Measurements from ENCODE around the gene OGFOD2. TPM values are rescaled to one million over a fixed set of nuclear protein-coding genes. Genes with fewer than 3 reads are reported as not detected.

OGFOD2 gene
- total and polyA plus RNA-seq, 2 of the 13 experiments (the other 11 are each of a cell fraction or from before 2014, with no cell fraction given), result 13.2 to 14.6 TPM

- TF ChIP-seq ZBED4 (CRISPR knock-in tag; IDR thresholded peaks at IDR 0.05; ENCODE audit: borderline replicate concordance) (no peak), HOXA7 (CRISPR knock-in tag; IDR thresholded peaks at IDR 0.05) (no peak), CBX2 (IDR thresholded peaks at IDR 0.05; ENCODE audit: low read depth, low read length) (no peak), CBX2 (CRISPR knock-in tag; IDR thresholded peaks at IDR 0.05; ENCODE audit: low read depth) (no peak), PRDM4 (CRISPR knock-in tag; IDR thresholded peaks at IDR 0.05; ENCODE audit: borderline replicate concordance) (no peak), REL (CRISPR knock-in tag; conservative IDR thresholded peaks at IDR 0.05) (no peak), ZMAT5 (CRISPR knock-in tag; IDR thresholded peaks at IDR 0.05; ENCODE audit: borderline replicate concordance, low read depth) (no peak), CENPBD1 (CRISPR knock-in tag; IDR thresholded peaks at IDR 0.05; ENCODE audit: borderline replicate concordance, low read depth) (no peak), PHF21A (CRISPR knock-in tag; IDR thresholded peaks at IDR 0.05) (no peak), SP1 (IDR thresholded peaks at IDR 0.05) (no peak), SP1 (CRISPR knock-in tag; IDR thresholded peaks at IDR 0.05) (no peak), MZF1 (CRISPR knock-in tag; IDR thresholded peaks at IDR 0.05; ENCODE audit: borderline replicate concordance) (no peak), SOX13 (IDR thresholded peaks at IDR 0.05) (no peak), SOX13 (CRISPR knock-in tag; conservative IDR thresholded peaks at IDR 0.05 in 1 of 2, IDR thresholded peaks at IDR 0.05 in 1 of 2) (no peak), IKZF4 (CRISPR knock-in tag; IDR thresholded peaks at IDR 0.05; ENCODE audit: borderline replicate concordance, low read depth, not compliant biosample characterization) (no peak), MYC (CRISPR knock-in tag; IDR thresholded peaks at IDR 0.05; ENCODE audit: borderline replicate concordance) (no peak), ZNF451 (CRISPR knock-in tag; IDR thresholded peaks at IDR 0.05) (no peak), ATF1 (CRISPR knock-in tag; IDR thresholded peaks at IDR 0.05) (no peak), PHF5A (CRISPR knock-in tag; IDR thresholded peaks at IDR 0.05; ENCODE audit: low read depth, unreplicated experiment) (no peak), DPF2 (CRISPR knock-in tag; IDR thresholded peaks at IDR 0.05; ENCODE audit: borderline replicate concordance, low read depth) (no peak), HIVEP1 (CRISPR knock-in tag; IDR thresholded peaks at IDR 0.05) (no peak)
Measured at GRCh38 chr12:122951979-122952892, 22.8 kb upstream of the OGFOD2 start (continued).

Data from HepG2 (cell line).